B cell (primary cell): ENCODE data around the gene ADAM12. TPM values are rescaled to one million over a fixed set of nuclear protein-coding genes. Genes with fewer than 3 reads are reported as not detected.

Experiments
- ATAC-seq: fragments of 200-7000 bp; cut with Tn5 transposase; one replicate; pipeline ENCODE4 v1.10.0; 2021; ENCODE audit warnings: low read depth, mild to moderate bottlenecking, moderate number of reproducible peaks, moderate library complexity
- CTCF ChIA-PET: fragments of 350-600 bp; sonication (Branson Sonifier 250); formaldehyde crosslinking; loops from one replicate; lab custom pipeline; 2021; ENCODE audit warnings: antibody characterized with exemption, inconsistent platforms; lab: Charles Lee
- POLR2A ChIA-PET: fragments of 350-600 bp; sonication (Branson Sonifier 250); formaldehyde crosslinking; loops from one replicate; lab custom pipeline; 2021; ENCODE audit warnings: antibody characterized with exemption; lab: Charles Lee
- DNase-seq: peaks from one replicate; pipeline ENCODE4 v3.0.0; 2013
- H2AFZ ChIP-seq: 2 replicates; pipeline ENCODE4 v1.6.1; 2012; ENCODE audit warnings: mild to moderate bottlenecking, low read depth, low read length; ENCODE audit not compliant: insufficient read depth, poor library complexity, severe bottlenecking
- H3K27ac ChIP-seq, 2 donors: 1 replicate in 1 of 2; 2 replicates in 1 of 2; pipeline ENCODE4 v1.5.1; 2012 to 2013; ENCODE audit warnings: low read length in 2 of 2, mild to moderate bottlenecking in 2 of 2, moderate library complexity in 1 of 2
- H3K27me3 ChIP-seq, 4 experiments: fragments of 200-600 bp in 1 of 4; sonication (generic) in 1 of 4; replicated peaks in 1 of 4; 1 replicate in 2 of 4; 2 replicates in 2 of 4; pipeline versions ENCODE4 v1.6.1 to v1.7.0; 2013 to 2016; ENCODE audit warnings: low read length in 3 of 4, mild to moderate bottlenecking in 2 of 4, mixed read lengths in 1 of 4, moderate library complexity in 1 of 4; ENCODE audit not compliant: insufficient read depth in 4 of 4, control insufficient read depth in 3 of 4; ENCODE audit errors: control extremely low read depth in 1 of 4
- H3K36me3 ChIP-seq, 2 experiments: replicated peaks in 1 of 2; 1 replicate in 1 of 2; 2 replicates in 1 of 2; pipeline versions ENCODE4 v1.6.1 to v1.7.1; 2013; ENCODE audit warnings: low read length in 1 of 2; ENCODE audit not compliant: insufficient read depth in 2 of 2, control insufficient read depth in 1 of 2; ENCODE audit errors: control extremely low read depth in 1 of 2, extremely low read depth in 1 of 2
- H3K4me1 ChIP-seq, 2 donors: fragments of 200-600 bp in 1 of 2; sonication (generic) in 1 of 2; 1 replicate in 1 of 2; 2 replicates in 1 of 2; pipeline versions ENCODE4 v1.5.1 to v1.6.1; 2013 to 2017; ENCODE audit warnings: low read length in 2 of 2; ENCODE audit not compliant: control insufficient read depth in 2 of 2, insufficient read depth in 2 of 2
- H3K4me2 ChIP-seq: replicated peaks from 2 replicates; pipeline ENCODE3; 2012; ENCODE audit warnings: mild to moderate bottlenecking, low read depth, low read length; ENCODE audit not compliant: poor library complexity, severe bottlenecking
- H3K4me3 ChIP-seq, 5 experiments: fragments of 200-600 bp in 1 of 5; sonication (generic) in 1 of 5; 1 replicate in 3 of 5; 2 replicates in 2 of 5; pipeline versions ENCODE4 v1.5.1 to v1.7.0; 2011 to 2016; ENCODE audit warnings: low read length in 4 of 5, mild to moderate bottlenecking in 4 of 5, low read depth in 2 of 5, control low read depth in 1 of 5, moderate library complexity in 1 of 5; ENCODE audit not compliant: insufficient read depth in 1 of 5; ENCODE audit errors: control extremely low read depth in 1 of 5, extremely low read depth in 1 of 5
- H3K79me2 ChIP-seq: fragments of 200-600 bp; sonication (generic); one replicate; pipeline ENCODE4 v1.6.0; 2016; ENCODE audit warnings: low read length; ENCODE audit not compliant: control insufficient read depth, insufficient read depth
- H3K9ac ChIP-seq: fragments of 200-600 bp; sonication (generic); 2 replicates; pipeline ENCODE4 v1.6.1; 2017; ENCODE audit warnings: mild to moderate bottlenecking, low read length, moderate library complexity
- H3K9me3 ChIP-seq, 3 donors: one replicate each; pipeline versions ENCODE4 v1.6.1 to v1.7.1; 2013; ENCODE audit warnings: low read length in 2 of 3; ENCODE audit not compliant: control insufficient read depth in 2 of 3, insufficient read depth in 1 of 3; ENCODE audit errors: control extremely low read depth in 1 of 3
- H4K20me1 ChIP-seq: 2 replicates; pipeline ENCODE4 v1.6.0; 2012; ENCODE audit warnings: mild to moderate bottlenecking, low read length; ENCODE audit not compliant: insufficient read depth, control insufficient read depth, poor library complexity, severe bottlenecking
- H3K27ac Mint-ChIP-seq: one replicate; pipeline ENCODE4 v1.8.0; 2021; ENCODE audit warnings: mixed read lengths
- H3K27me3 Mint-ChIP-seq: one replicate; pipeline ENCODE4 v1.8.0; 2021; ENCODE audit warnings: mixed read lengths
- H3K4me1 Mint-ChIP-seq: one replicate; pipeline ENCODE4 v1.8.0; 2021; ENCODE audit warnings: mixed read lengths
- H3K4me3 Mint-ChIP-seq: one replicate; pipeline ENCODE4 v1.8.0; 2021; ENCODE audit warnings: mixed read lengths
- H3K9me3 Mint-ChIP-seq: one replicate; pipeline ENCODE4 v1.8.0; 2022; ENCODE audit warnings: mixed read lengths; ENCODE audit not compliant: insufficient read depth
- CTCF ChIP-seq: fragments of 200-600 bp; IDR thresholded peaks from one replicate; pipeline ENCODE4 v1.8.0; 2022; ENCODE audit warnings: antibody characterized with exemption, mild to moderate bottlenecking
- EZH2 ChIP-seq: IDR thresholded peaks from 2 replicates; pipeline ENCODE4 v1.6.1; 2012; ENCODE audit warnings: borderline replicate concordance, low read depth, mild to moderate bottlenecking, moderate library complexity, low read length; ENCODE audit not compliant: insufficient read depth, poor library complexity, severe bottlenecking
- WGBS: methylation state at CpG from one replicate; pipeline ENCODE4 v1.1.5; 2013; ENCODE audit warnings: missing lambda C conversion rate; ENCODE audit not compliant: insufficient coverage; 5-methylcytosine and 5-hydroxymethylcytosine counted together
- intact Hi-C: fragments of 100-400 bp; cut with micrococcal nuclease; formaldehyde crosslinking; loops from one replicate; pipeline ENCODE4 v1.10.0; 2022
- polyA plus RNA-seq: library from polyadenylated mRNA; depleted of rRNA; stranded (reverse); fragments of >200 nt; gene quantifications from 2 replicates; pipeline ENCODE4 v1.2.3, GENCODE V29; 2012
- total RNA-seq, 2 donors: library from RNA; stranded (reverse); fragments of 120-200 nt in 1 of 2; gene quantifications; 1 replicate in 1 of 2; 2 replicates in 1 of 2; pipeline versions ENCODE4 v1.2.3 to v1.2.4, GENCODE V29; 2013 to 2022

The ADAM12 gene
- total and polyA plus RNA-seq, 2 donors (not counting 1 experiment from before 2014, with no cell fraction given): 0.01 to 0.22 TPM

GRCh38 chr10:126118476-126118875 is 269.8 kb downstream of the ADAM12 start:
- CTCF ChIA-PET: no interaction called here

GRCh38 chr10:126117196-126117595 is 271.1 kb downstream of the ADAM12 start:
- H3K9me3 ChIP-seq: no peaks in the 10 kb centered on the region
- no peaks in the 10 kb centered on the region for H3K79me2 ChIP-seq
- H3K27me3 ChIP-seq: peaks cover 0 to 4% (median 0%) of the 10 kb centered on the region in 4 experiments
- H3K4me1 ChIP-seq: no peaks in the 10 kb centered on the region
- H2AFZ ChIP-seq: no peak overlapping the region
- ATAC-seq (no peak), DNase-seq (no peak)
- no peak overlapping the region for H3K4me3 ChIP-seq
- Mint-ChIP-seq H3K27me3 (peaks cover 12% of the 10 kb centered on the region), H3K9me3 (no peaks in the 10 kb centered on the region), H3K4me3 (no peak overlapping the region), H3K4me1 (no peaks in the 10 kb centered on the region), H3K27ac (no peak overlapping the region)
- ChIA-PET CTCF (no interaction called here), POLR2A (no interaction called here)
- no peak overlapping the region for H3K9ac ChIP-seq
- no peaks in the 10 kb centered on the region for H4K20me1 ChIP-seq
- no peak overlapping the region for H3K27ac ChIP-seq
- no peak for TF ChIP-seq CTCF
- no peak for TF ChIP-seq EZH2
- H3K36me3 ChIP-seq: no peaks in the 10 kb centered on the region
- no peak overlapping the region for H3K4me2 ChIP-seq
- intact Hi-C loops: no loop called here
- 73% methylated on average over 2 of the region's 3 CpGs for WGBS

More at GRCh38 chr10:126118476-126118875, 269.8 kb downstream of the ADAM12 start:
- intact Hi-C loops: no loop called here
- Histone ChIP-seq H3K79me2 (no peaks in the 10 kb centered on the region), H3K4me1 (no peaks in the 10 kb centered on the region), H3K4me2 (no peak overlapping the region), H3K9me3 (no peaks in the 10 kb centered on the region), H3K27ac (no peak overlapping the region), H3K9ac (no peak overlapping the region), H3K36me3 (no peaks in the 10 kb centered on the region), H2AFZ (no peak overlapping the region), H3K27me3 (no peaks in the 10 kb centered on the region), H3K4me3 (no peak overlapping the region), H4K20me1 (no peaks in the 10 kb centered on the region)
- POLR2A ChIA-PET: no interaction called here
- peaks cover 6% of the 10 kb centered on the region for H3K27me3 Mint-ChIP-seq
- DNase-seq (no peak), ATAC-seq (no peak)
- H3K9me3 Mint-ChIP-seq: no peaks in the 10 kb centered on the region
- H3K4me1 Mint-ChIP-seq: no peaks in the 10 kb centered on the region
- 92% methylated on average over 2 of the region's 4 CpGs for WGBS
- no peak overlapping the region for H3K27ac Mint-ChIP-seq
- no peak overlapping the region for H3K4me3 Mint-ChIP-seq
- TF ChIP-seq CTCF: no peak
- no peak for TF ChIP-seq EZH2
